WTC11 (cell line): ENCODE data around the gene COL6A5. TPM values are rescaled to one million over a fixed set of nuclear protein-coding genes. Genes with fewer than 3 reads are reported as not detected.

ENCODE experiments used
- ATAC-seq: fragments of 200-7000 bp; cut with Tn5 transposase; 2 replicates; pipeline ENCODE4 v1.10.0; 2021; ENCODE audit warnings: mild to moderate bottlenecking, moderate library complexity
- CTCF ChIA-PET: fragments of 300-600 bp; sonication (Branson Sonifier 250); formaldehyde crosslinking; loops from one replicate; lab custom pipeline; 2021; ENCODE audit warnings: antibody characterized with exemption; lab: Charles Lee
- POLR2A ChIA-PET: fragments of 350-600 bp; sonication (Branson Sonifier 250); formaldehyde crosslinking; loops from one replicate; lab custom pipeline; 2021; ENCODE audit warnings: antibody characterized with exemption; lab: Charles Lee
- DNase-seq: peaks from one replicate; pipeline ENCODE4 v3.0.0; 2021; ENCODE audit warnings: low spot score
- H3K27ac Mint-ChIP-seq: 2 replicates; pipeline ENCODE4 v1.8.0; 2021; ENCODE audit warnings: mixed read lengths
- H3K27me3 Mint-ChIP-seq: 2 replicates; pipeline ENCODE4 v1.8.0; 2021; ENCODE audit warnings: low read depth, mild to moderate bottlenecking, moderate library complexity, mixed read lengths
- H3K36me3 Mint-ChIP-seq: 2 replicates; pipeline ENCODE4 v1.8.0; 2021; ENCODE audit warnings: mixed read lengths
- H3K4me1 Mint-ChIP-seq: 2 replicates; pipeline ENCODE4 v1.8.0; 2022; ENCODE audit warnings: mixed read lengths
- H3K4me3 Mint-ChIP-seq: 2 replicates; pipeline ENCODE4 v1.8.0; 2021; ENCODE audit warnings: mild to moderate bottlenecking, moderate library complexity, mixed read lengths
- H3K9me3 Mint-ChIP-seq: 2 replicates; pipeline ENCODE4 v1.8.0; 2021; ENCODE audit warnings: mixed read lengths
- ARID4B ChIP-seq: sonication (generic); formaldehyde crosslinking; IDR thresholded peaks from 2 replicates; pipeline ENCODE4 v1.8.0; 2023; ENCODE audit warnings: missing genetic modification reagents, mild to moderate bottlenecking, borderline replicate concordance
- ATF1 ChIP-seq: sonication (generic); formaldehyde crosslinking; IDR thresholded peaks from 2 replicates; pipeline ENCODE4 v1.8.1; 2023; ENCODE audit warnings: mild to moderate bottlenecking, moderate library complexity, missing genetic modification reagents
- ATF3 ChIP-seq: sonication (generic); formaldehyde crosslinking; conservative IDR thresholded peaks from 2 replicates; pipeline ENCODE4 v1.8.1; 2022; ENCODE audit warnings: mild to moderate bottlenecking, missing genetic modification reagents
- CTCF ChIP-seq: fragments of 200-600 bp; IDR thresholded peaks from 2 replicates; pipeline ENCODE4 v1.8.0; 2022; ENCODE audit warnings: antibody characterized with exemption
- E2F5 ChIP-seq: sonication (generic); formaldehyde crosslinking; IDR thresholded peaks from 2 replicates; pipeline ENCODE4 v1.8.1; 2022; ENCODE audit warnings: mild to moderate bottlenecking, moderate library complexity, missing genetic modification reagents
- GTF2I ChIP-seq: fragments of 250-450 bp; sonication (Bioruptor Pico); conservative IDR thresholded peaks from 2 replicates; pipeline ENCODE4 v1.4.0; 2021; ENCODE audit warnings: mild to moderate bottlenecking
- MLX ChIP-seq: sonication (generic); formaldehyde crosslinking; IDR thresholded peaks from 2 replicates; pipeline ENCODE4 v1.8.1; 2023; ENCODE audit warnings: mild to moderate bottlenecking, missing genetic modification reagents, moderate library complexity
- NFYB ChIP-seq: sonication (generic); formaldehyde crosslinking; conservative IDR thresholded peaks from 2 replicates; pipeline ENCODE4 v1.8.0; 2022; ENCODE audit warnings: low read depth, missing genetic modification reagents
- PREB ChIP-seq: sonication (generic); formaldehyde crosslinking; IDR thresholded peaks from 2 replicates; pipeline ENCODE4 v1.8.1; 2022; ENCODE audit warnings: mild to moderate bottlenecking, missing genetic modification reagents, moderate library complexity, borderline replicate concordance
- TCF7 ChIP-seq: sonication (generic); formaldehyde crosslinking; IDR thresholded peaks from 2 replicates; pipeline ENCODE4 v1.8.0; 2022; ENCODE audit warnings: mild to moderate bottlenecking, low read depth, missing genetic modification reagents, moderate library complexity
- TEAD4 ChIP-seq: sonication (generic); formaldehyde crosslinking; IDR thresholded peaks from 2 replicates; pipeline ENCODE4 v1.8.0; 2022; ENCODE audit warnings: mild to moderate bottlenecking, missing genetic modification reagents
- ZBTB21 ChIP-seq: sonication (generic); formaldehyde crosslinking; IDR thresholded peaks from 2 replicates; pipeline ENCODE4 v1.8.1; 2023; ENCODE audit warnings: mild to moderate bottlenecking, missing genetic modification reagents, borderline replicate concordance
- ZBTB43 ChIP-seq: sonication (generic); formaldehyde crosslinking; IDR thresholded peaks from 2 replicates; pipeline ENCODE4 v1.8.1; 2023; ENCODE audit warnings: mild to moderate bottlenecking, missing genetic modification reagents
- ZMAT4 ChIP-seq: fragments of 250-450 bp; sonication (Bioruptor Pico); IDR thresholded peaks from 2 replicates; pipeline ENCODE4 v1.9.0; 2021; ENCODE audit warnings: mild to moderate bottlenecking
- ZNF232 ChIP-seq: sonication (generic); formaldehyde crosslinking; IDR thresholded peaks from 2 replicates; pipeline ENCODE4 v1.8.0; 2022; ENCODE audit warnings: mild to moderate bottlenecking, missing genetic modification reagents
- ZNF532 ChIP-seq: fragments of 250-450 bp; sonication (Bioruptor Pico); IDR thresholded peaks from 2 replicates; pipeline ENCODE4 v1.9.0; 2021; ENCODE audit warnings: mild to moderate bottlenecking, borderline replicate concordance
- ZSCAN18 ChIP-seq: fragments of 250-450 bp; sonication (Bioruptor Pico); IDR thresholded peaks from 2 replicates; pipeline ENCODE4 v2.1.2; 2022; ENCODE audit warnings: mild to moderate bottlenecking, moderate library complexity
- total RNA-seq: library from RNA; stranded (reverse); gene quantifications from 3 replicates; pipeline ENCODE4 v1.2.3, GENCODE V29; 2021

The COL6A5 gene
- total RNA-seq, 1 experiment from 2014 or later, result not detected

- TF ChIP-seq ZBTB43 (CRISPR knock-in tag), result no peak
- no peak for TF ChIP-seq ZNF232 (CRISPR knock-in tag)
- no peak for TF ChIP-seq ARID4B (CRISPR knock-in tag)
- no peak for TF ChIP-seq NFYB (CRISPR knock-in tag)
- TF ChIP-seq ZNF532 (CRISPR knock-in tag), result no peak
- no peak for TF ChIP-seq ZSCAN18 (CRISPR knock-in tag)
- TF ChIP-seq TEAD4, result no peak
- TF ChIP-seq GTF2I (CRISPR knock-in tag), result no peak
Observed at GRCh38 chr3:130384476-130385025, 39.1 kb downstream of the COL6A5 start (continued).

GRCh38 chr3:130386604-130387263, 41.3 kb downstream of the COL6A5 start:
- Mint-ChIP-seq H3K27me3 (no peaks in the 10 kb centered on the region), H3K4me1 (no peaks in the 10 kb centered on the region), H3K9me3 (peaks cover 4% of the 10 kb centered on the region; the same call in 1 of the 2 replicates), H3K36me3 (no peaks in the 10 kb centered on the region), H3K4me3 (no peak overlapping the region), H3K27ac (no peak overlapping the region)
- ChIA-PET CTCF (no interaction called here), POLR2A (no interaction called here)
- ATAC-seq (no peak), DNase-seq (no peak)
- no peak for TF ChIP-seq PREB (CRISPR knock-in tag)
- TF ChIP-seq ATF1 (CRISPR knock-in tag), result no peak
- no peak for TF ChIP-seq ZNF232 (CRISPR knock-in tag)
- no peak for TF ChIP-seq MLX (CRISPR knock-in tag)
- TF ChIP-seq ATF3 (CRISPR knock-in tag), result no peak
- no peak for TF ChIP-seq ZBTB21 (CRISPR knock-in tag)
- no peak for TF ChIP-seq E2F5 (CRISPR knock-in tag)
- TF ChIP-seq ZMAT4 (CRISPR knock-in tag), result no peak
- no peak for TF ChIP-seq TCF7 (CRISPR knock-in tag)
- no peak for TF ChIP-seq CTCF
